ENCODE measurements around the gene PACRG. TPM values are rescaled to one million over a fixed set of nuclear protein-coding genes. Genes with fewer than 3 reads are reported as not detected.

The PACRG gene
- total and polyA plus RNA-seq, 2 of the 13 experiments (the other 11 are each of a cell fraction or from before 2014, with no cell fraction given) = 0.13 TPM; not detected in 1

DNA sequence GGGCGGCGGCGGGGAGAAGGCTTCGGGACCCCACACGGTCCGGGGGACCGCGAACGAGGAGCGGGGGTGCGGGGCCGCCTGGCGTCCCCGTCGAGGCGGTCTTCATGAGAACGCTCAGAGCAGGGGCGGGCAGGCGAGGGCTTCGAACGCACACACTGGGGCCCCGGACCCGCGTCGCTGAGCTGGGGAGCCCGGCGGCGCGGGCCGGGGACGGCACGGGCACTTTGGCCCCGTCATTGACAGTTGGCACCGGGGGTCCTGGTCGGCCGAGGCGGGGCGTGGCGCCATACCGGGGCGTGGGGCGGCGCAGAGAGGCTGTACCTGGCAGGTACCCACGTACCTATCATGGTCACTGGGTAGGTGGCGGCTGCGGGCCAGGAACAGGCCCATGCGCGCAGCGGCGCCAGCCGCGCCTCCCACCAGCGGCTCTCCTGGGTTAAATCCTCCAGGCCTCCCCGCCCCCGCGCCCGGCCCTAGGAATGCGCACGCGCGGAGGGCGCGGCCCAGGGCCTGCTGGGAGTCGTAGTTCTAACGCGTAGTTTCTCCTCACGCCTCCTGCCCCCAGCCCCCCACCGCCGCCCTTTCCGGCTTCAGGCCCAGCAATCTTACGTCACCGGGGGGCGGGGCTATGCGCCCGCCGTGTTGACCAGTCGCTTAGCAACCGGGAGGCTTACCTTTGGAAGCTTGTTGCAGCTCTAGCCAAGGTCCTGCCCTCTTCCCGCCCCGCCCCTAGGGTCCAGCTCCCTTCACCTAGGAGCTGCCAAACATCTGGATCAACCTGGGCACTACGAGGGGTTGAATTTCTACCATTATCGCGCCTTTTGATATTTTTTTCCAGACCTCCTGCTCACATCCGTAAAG is at the start of gene PACRG, which contains the start of gene PRKN (continued):
- TF ChIP-seq REPIN1 (CRISPR knock-in tag; IDR thresholded peaks at IDR 0.05; ENCODE audit: borderline replicate concordance, low read depth) (peak; percentile 73; the same call in 1 of the 2 replicates), SNRNP70 (IDR thresholded peaks at IDR 0.05; ENCODE audit: low read depth, low read length) (no peak), ZSCAN20 (CRISPR knock-in tag; IDR thresholded peaks at IDR 0.05; ENCODE audit: borderline replicate concordance) (peak; percentile 49; the same call in 1 of the 2 replicates), ZNF772 (CRISPR knock-in tag; IDR thresholded peaks at IDR 0.05) (peak; percentile 94), ZNF180 (CRISPR knock-in tag; IDR thresholded peaks at IDR 0.05; ENCODE audit: borderline replicate concordance, low read depth) (peak; percentile 34; the same call in 1 of the 2 replicates), ZNF672 (CRISPR knock-in tag; IDR thresholded peaks at IDR 0.05) (no peak), ZNF75D (CRISPR knock-in tag; IDR thresholded peaks at IDR 0.05; ENCODE audit: borderline replicate concordance) (no peak), ZNF629 (CRISPR knock-in tag; conservative IDR thresholded peaks at IDR 0.05) (peak; percentile 47; the same call in 1 of the 2 replicates), ZNF484 (CRISPR knock-in tag; IDR thresholded peaks at IDR 0.05; ENCODE audit: borderline replicate concordance, low read depth) (no peak)
- TF ChIP-seq, protein P1, sequence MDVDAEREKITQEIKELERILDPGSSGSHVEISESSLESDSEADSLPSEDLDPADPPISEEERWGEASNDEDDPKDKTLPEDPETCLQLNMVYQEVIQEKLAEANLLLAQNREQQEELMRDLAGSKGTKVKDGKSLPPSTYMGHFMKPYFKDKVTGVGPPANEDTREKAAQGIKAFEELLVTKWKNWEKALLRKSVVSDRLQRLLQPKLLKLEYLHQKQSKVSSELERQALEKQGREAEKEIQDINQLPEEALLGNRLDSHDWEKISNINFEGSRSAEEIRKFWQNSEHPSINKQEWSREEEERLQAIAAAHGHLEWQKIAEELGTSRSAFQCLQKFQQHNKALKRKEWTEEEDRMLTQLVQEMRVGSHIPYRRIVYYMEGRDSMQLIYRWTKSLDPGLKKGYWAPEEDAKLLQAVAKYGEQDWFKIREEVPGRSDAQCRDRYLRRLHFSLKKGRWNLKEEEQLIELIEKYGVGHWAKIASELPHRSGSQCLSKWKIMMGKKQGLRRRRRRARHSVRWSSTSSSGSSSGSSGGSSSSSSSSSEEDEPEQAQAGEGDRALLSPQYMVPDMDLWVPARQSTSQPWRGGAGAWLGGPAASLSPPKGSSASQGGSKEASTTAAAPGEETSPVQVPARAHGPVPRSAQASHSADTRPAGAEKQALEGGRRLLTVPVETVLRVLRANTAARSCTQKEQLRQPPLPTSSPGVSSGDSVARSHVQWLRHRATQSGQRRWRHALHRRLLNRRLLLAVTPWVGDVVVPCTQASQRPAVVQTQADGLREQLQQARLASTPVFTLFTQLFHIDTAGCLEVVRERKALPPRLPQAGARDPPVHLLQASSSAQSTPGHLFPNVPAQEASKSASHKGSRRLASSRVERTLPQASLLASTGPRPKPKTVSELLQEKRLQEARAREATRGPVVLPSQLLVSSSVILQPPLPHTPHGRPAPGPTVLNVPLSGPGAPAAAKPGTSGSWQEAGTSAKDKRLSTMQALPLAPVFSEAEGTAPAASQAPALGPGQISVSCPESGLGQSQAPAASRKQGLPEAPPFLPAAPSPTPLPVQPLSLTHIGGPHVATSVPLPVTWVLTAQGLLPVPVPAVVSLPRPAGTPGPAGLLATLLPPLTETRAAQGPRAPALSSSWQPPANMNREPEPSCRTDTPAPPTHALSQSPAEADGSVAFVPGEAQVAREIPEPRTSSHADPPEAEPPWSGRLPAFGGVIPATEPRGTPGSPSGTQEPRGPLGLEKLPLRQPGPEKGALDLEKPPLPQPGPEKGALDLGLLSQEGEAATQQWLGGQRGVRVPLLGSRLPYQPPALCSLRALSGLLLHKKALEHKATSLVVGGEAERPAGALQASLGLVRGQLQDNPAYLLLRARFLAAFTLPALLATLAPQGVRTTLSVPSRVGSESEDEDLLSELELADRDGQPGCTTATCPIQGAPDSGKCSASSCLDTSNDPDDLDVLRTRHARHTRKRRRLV (CRISPR knock-in tag; IDR thresholded peaks at IDR 0.05) = 0 out of 2 replicates have a peak, but pooled peaks have one; percentile 31
- TF ChIP-seq, protein P2, sequence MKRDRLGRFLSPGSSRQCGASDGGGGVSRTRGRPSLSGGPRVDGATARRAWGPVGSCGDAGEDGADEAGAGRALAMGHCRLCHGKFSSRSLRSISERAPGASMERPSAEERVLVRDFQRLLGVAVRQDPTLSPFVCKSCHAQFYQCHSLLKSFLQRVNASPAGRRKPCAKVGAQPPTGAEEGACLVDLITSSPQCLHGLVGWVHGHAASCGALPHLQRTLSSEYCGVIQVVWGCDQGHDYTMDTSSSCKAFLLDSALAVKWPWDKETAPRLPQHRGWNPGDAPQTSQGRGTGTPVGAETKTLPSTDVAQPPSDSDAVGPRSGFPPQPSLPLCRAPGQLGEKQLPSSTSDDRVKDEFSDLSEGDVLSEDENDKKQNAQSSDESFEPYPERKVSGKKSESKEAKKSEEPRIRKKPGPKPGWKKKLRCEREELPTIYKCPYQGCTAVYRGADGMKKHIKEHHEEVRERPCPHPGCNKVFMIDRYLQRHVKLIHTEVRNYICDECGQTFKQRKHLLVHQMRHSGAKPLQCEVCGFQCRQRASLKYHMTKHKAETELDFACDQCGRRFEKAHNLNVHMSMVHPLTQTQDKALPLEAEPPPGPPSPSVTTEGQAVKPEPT (CRISPR knock-in tag; IDR thresholded peaks at IDR 0.05; ENCODE audit: low read depth) = no peak; the same call in 1 of the 2 replicates
- TF ChIP-seq, protein P3, sequence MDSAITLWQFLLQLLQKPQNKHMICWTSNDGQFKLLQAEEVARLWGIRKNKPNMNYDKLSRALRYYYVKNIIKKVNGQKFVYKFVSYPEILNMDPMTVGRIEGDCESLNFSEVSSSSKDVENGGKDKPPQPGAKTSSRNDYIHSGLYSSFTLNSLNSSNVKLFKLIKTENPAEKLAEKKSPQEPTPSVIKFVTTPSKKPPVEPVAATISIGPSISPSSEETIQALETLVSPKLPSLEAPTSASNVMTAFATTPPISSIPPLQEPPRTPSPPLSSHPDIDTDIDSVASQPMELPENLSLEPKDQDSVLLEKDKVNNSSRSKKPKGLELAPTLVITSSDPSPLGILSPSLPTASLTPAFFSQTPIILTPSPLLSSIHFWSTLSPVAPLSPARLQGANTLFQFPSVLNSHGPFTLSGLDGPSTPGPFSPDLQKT (CRISPR knock-in tag; IDR thresholded peaks at IDR 0.05; ENCODE audit: borderline replicate concordance) = 0 out of 2 replicates have a peak, but pooled peaks have one; percentile 17
- TF ChIP-seq, protein P4, sequence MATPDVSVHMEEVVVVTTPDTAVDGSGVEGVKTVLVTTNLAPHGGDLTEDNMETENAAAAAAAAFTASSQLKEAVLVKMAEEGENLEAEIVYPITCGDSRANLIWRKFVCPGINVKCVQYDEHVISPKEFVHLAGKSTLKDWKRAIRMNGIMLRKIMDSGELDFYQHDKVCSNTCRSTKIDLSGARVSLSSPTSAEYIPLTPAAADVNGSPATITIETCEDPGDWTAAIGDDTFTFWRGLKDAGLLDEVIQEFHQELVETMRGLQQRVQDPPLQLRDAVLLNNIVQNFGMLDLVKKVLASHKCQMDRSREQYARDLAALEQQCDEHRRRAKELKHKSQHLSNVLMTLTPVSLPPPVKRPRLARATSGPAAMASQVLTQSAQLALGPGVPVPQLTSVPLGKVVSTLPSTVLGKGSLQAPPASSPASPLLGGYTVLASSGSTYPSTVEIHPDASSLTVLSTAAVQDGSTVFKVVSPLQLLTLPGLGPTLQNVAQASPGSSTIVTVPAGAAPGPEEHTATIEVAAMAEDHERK (CRISPR knock-in tag; IDR thresholded peaks at IDR 0.05; ENCODE audit: low read depth) = no peak
- TF ChIP-seq, protein P5, sequence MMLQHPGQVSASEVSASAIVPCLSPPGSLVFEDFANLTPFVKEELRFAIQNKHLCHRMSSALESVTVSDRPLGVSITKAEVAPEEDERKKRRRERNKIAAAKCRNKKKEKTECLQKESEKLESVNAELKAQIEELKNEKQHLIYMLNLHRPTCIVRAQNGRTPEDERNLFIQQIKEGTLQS (CRISPR knock-in tag; IDR thresholded peaks at IDR 0.05) = peak; percentile 62; the same call in 1 of the 2 replicates
- TF ChIP-seq, protein P6, sequence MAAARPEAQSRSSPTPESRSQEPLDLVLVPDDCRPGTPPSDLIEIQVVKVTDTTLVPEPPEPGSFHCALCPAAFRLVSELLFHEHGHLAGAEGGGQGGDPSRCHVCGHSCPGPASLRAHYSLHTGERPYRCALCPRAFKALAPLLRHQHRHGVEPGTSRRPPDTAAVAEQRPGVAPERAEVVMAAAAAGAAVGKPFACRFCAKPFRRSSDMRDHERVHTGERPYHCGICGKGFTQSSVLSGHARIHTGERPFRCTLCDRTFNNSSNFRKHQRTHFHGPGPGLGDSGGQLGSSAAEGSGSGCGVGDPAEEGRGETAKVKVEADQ (CRISPR knock-in tag; IDR thresholded peaks at IDR 0.05; ENCODE audit: borderline replicate concordance) = no peak; the same call in 1 of the 2 replicates
